ENCODE measurements around the gene AMIGO2.

DNA sequence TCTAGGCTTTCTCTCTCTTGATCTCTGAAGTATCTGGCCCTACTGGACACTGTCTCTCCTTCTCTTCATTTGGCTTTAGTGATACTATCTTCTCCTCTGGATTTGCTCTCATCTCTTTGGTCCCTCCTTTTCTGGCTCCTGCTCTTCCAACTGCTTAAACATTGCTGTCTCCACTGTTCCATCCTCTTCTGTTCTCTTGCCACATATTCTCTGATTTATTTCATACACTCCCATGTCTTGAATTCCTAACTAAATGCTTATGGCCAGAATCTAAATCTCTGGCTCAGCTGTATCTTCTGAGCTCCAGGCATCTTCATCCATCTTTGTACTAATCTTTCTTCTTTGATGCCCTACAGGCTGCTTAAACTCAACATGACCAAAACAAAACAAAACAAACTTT, 25.8 kb downstream of the AMIGO2 start:
- TF ChIP-seq POLR2A (IDR thresholded peaks at IDR 0.05; ENCODE audit: low read depth, low read length) (no peak), POLR2AphosphoS5 (IDR thresholded peaks at IDR 0.05; ENCODE audit: low read depth, low read length) (no peak)
